ENCODE data around the gene GLUL.

GLUL gene

GRCh38 chr1:182357913-182358312 is 33.7 kb downstream of the GLUL start:
- Histone ChIP-seq H3K4me1 (ENCODE audit: control insufficient read depth in 1 of 2, insufficient read depth in 2 of 2, low read length in 2 of 2) (peaks cover 0 to 2% of the 10 kb centered on the region in 2 donors), H3K27me3 (ENCODE audit: low read depth, low read length) (no peaks in the 10 kb centered on the region), H3K27ac (ENCODE audit: low read length) (no peak overlapping the region), H3K4me3 (ENCODE audit: low read depth in 1 of 2, low read length in 2 of 2) (no peak overlapping the region), H3K36me3 (ENCODE audit: control insufficient read depth in 1 of 2, insufficient read depth in 2 of 2, low read length in 2 of 2) (no peaks in the 10 kb centered on the region), H3K9me3 (ENCODE audit: control insufficient read depth in 1 of 2, low read length in 2 of 2) (no peaks in the 10 kb centered on the region)

DNA sequence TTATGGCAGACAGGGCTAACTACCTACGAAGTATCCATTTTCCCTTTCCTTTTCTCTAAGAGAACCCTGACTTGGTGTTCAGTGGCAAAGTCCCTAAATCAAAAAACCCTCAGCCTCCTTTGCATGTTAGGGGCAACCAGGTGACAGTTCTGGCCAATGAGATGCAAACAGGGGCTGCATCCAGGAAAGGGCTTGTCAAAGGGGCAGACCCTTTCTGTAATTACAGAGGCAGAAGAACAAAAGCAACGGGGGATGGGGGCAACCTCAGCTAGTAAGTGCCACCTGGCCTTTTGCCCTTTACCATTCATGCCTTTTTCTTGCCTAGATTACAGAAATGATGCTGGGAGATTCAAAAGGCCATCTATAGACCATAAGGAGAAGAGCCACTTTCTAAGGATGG is 34.4 kb downstream of the GLUL start:
- no peaks in the 10 kb centered on the region for H3K9me3 ChIP-seq (ENCODE audit: control insufficient read depth in 1 of 2, low read length in 2 of 2)
- H3K36me3 ChIP-seq (ENCODE audit: control insufficient read depth in 1 of 2, insufficient read depth in 2 of 2, low read length in 2 of 2): no peaks in the 10 kb centered on the region
- H3K27ac ChIP-seq (ENCODE audit: low read length): no peak overlapping the region
- H3K4me3 ChIP-seq (ENCODE audit: low read depth in 1 of 2, low read length in 2 of 2): no peak overlapping the region
- H3K27me3 ChIP-seq (ENCODE audit: low read depth, low read length): no peaks in the 10 kb centered on the region
- H3K4me1 ChIP-seq (ENCODE audit: control insufficient read depth in 1 of 2, insufficient read depth in 2 of 2, low read length in 2 of 2): peaks cover 0 to 5% of the 10 kb centered on the region in 2 donors

- no peaks in the 10 kb centered on the region for H3K36me3 ChIP-seq (ENCODE audit: control insufficient read depth in 1 of 2, insufficient read depth in 2 of 2, low read length in 2 of 2)
- no peak overlapping the region for H3K4me3 ChIP-seq (ENCODE audit: low read depth in 1 of 2, low read length in 2 of 2)
- no peaks in the 10 kb centered on the region for H3K9me3 ChIP-seq (ENCODE audit: control insufficient read depth in 1 of 2, low read length in 2 of 2)
- peaks cover 0 to 5% of the 10 kb centered on the region in 2 donors for H3K4me1 ChIP-seq (ENCODE audit: control insufficient read depth in 1 of 2, insufficient read depth in 2 of 2, low read length in 2 of 2)
- H3K27ac ChIP-seq (ENCODE audit: low read length): no peak overlapping the region
- H3K27me3 ChIP-seq (ENCODE audit: low read depth, low read length): no peaks in the 10 kb centered on the region
Measured at GRCh38 chr1:182355723-182356098, 35.9 kb downstream of the GLUL start.

DNA sequence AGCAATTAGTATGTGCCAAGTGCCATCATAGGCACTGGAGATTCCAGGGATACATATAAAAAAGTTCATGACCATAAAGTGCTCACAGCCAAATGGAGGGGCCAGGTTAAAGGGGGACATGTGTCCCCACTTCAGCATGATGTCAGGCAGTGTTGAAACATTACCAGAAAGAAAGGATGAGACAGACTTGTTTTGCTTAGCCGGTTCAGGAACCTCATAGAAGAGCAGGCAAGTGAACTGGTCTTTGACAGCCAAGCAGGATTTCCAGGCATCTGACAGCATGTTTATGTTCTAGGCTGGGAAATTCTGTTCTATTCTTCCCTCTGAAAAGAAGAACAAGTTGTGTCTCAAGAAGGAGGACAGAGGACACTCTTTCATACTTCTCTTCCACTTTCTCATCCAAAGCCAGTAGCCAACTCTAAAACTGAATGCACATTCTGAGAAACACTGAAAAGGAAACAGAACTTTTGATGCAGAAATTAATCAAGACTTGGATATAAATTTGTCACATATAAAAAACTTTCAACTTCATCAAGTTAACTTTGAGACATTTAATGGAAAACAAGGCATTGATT is 39.7 kb downstream of the GLUL start:
- Histone ChIP-seq H3K4me3 (ENCODE audit: low read depth in 1 of 2, low read length in 2 of 2) (no peak overlapping the region), H3K27me3 (ENCODE audit: low read depth, low read length) (no peaks in the 10 kb centered on the region), H3K27ac (ENCODE audit: low read length) (peak overlapping the region; percentile 42), H3K4me1 (ENCODE audit: control insufficient read depth in 1 of 2, insufficient read depth in 2 of 2, low read length in 2 of 2) (peaks cover 5% of the 10 kb centered on the region in 2 donors), H3K36me3 (ENCODE audit: control insufficient read depth in 1 of 2, insufficient read depth in 2 of 2, low read length in 2 of 2) (no peaks in the 10 kb centered on the region), H3K9me3 (ENCODE audit: control insufficient read depth in 1 of 2, low read length in 2 of 2) (no peaks in the 10 kb centered on the region)

GRCh38 chr1:182350839-182351238 is 40.8 kb downstream of the GLUL start:
- Histone ChIP-seq H3K4me3 (ENCODE audit: low read depth in 1 of 2, low read length in 2 of 2) (no peak overlapping the region), H3K27me3 (ENCODE audit: low read depth, low read length) (no peaks in the 10 kb centered on the region), H3K9me3 (ENCODE audit: control insufficient read depth in 1 of 2, low read length in 2 of 2) (no peaks in the 10 kb centered on the region), H3K27ac (ENCODE audit: low read length) (peak overlapping the region; percentile 42), H3K4me1 (ENCODE audit: control insufficient read depth in 1 of 2, insufficient read depth in 2 of 2, low read length in 2 of 2) (peaks cover 5% of the 10 kb centered on the region in 2 donors), H3K36me3 (ENCODE audit: control insufficient read depth in 1 of 2, insufficient read depth in 2 of 2, low read length in 2 of 2) (no peaks in the 10 kb centered on the region)

DNA sequence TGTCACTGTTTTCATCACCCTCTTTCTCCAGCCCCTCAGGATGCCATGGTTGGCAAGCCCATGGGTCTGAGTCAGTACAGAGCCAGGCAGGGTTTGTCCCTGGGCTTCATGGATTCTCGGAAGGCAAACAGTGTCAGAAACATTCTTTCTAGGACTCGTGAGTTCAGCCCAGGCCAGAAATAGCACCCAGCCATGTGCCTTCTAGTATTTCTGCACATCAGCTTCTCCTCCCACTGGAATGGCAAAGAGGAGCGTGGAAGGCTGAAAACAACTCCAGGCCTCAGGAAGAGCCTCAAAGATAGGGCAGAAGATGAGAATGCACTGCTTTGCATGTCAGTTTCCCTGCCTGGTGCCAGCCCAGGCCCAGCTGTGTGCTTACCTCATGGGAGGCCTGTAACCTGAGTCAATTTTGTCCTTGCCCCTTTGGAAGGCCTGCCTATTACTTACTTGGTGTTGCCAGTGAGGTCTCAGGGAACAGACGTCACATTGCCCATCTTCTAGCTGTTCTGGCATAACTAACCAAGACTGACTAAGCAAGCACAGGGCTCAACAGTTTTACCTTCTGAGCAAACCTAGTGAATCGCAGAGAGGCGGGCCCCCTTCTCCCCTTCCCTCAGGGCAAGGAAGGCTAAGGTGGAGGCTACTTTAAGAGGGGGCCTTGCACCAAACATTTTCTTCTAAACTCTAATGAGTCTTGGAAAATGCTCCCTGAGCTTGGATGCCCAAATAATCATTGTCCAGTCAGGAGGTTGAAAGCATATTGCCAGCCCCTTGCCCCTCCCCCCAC is 42.4 kb downstream of the GLUL start:
- Histone ChIP-seq H3K9me3 (ENCODE audit: control insufficient read depth in 1 of 2, low read length in 2 of 2) (no peaks in the 10 kb centered on the region), H3K27ac (ENCODE audit: low read length) (peak overlapping the region; percentile 36), H3K4me3 (ENCODE audit: low read depth in 1 of 2, low read length in 2 of 2) (no peak overlapping the region), H3K27me3 (ENCODE audit: low read depth, low read length) (no peaks in the 10 kb centered on the region), H3K4me1 (ENCODE audit: control insufficient read depth in 1 of 2, insufficient read depth in 2 of 2, low read length in 2 of 2) (peaks cover 5% of the 10 kb centered on the region in 2 donors), H3K36me3 (ENCODE audit: control insufficient read depth in 1 of 2, insufficient read depth in 2 of 2, low read length in 2 of 2) (no peaks in the 10 kb centered on the region)

GRCh38 chr1:182347019-182347418 is 44.6 kb downstream of the GLUL start:
- H3K4me1 ChIP-seq (ENCODE audit: control insufficient read depth in 1 of 2, insufficient read depth in 2 of 2, low read length in 2 of 2): peaks cover 0 to 5% of the 10 kb centered on the region in 2 donors
- no peak overlapping the region for H3K27ac ChIP-seq (ENCODE audit: low read length)
- H3K27me3 ChIP-seq (ENCODE audit: low read depth, low read length): no peaks in the 10 kb centered on the region
- H3K36me3 ChIP-seq (ENCODE audit: control insufficient read depth in 1 of 2, insufficient read depth in 2 of 2, low read length in 2 of 2): no peaks in the 10 kb centered on the region
- no peaks in the 10 kb centered on the region for H3K9me3 ChIP-seq (ENCODE audit: control insufficient read depth in 1 of 2, low read length in 2 of 2)
- H3K4me3 ChIP-seq (ENCODE audit: low read depth in 1 of 2, low read length in 2 of 2): no peak overlapping the region

- Histone ChIP-seq H3K4me1 (ENCODE audit: control insufficient read depth in 1 of 2, insufficient read depth in 2 of 2, low read length in 2 of 2) (no peaks in the 10 kb centered on the region), H3K4me3 (ENCODE audit: low read depth in 1 of 2, low read length in 2 of 2) (no peak overlapping the region), H3K36me3 (ENCODE audit: control insufficient read depth in 1 of 2, insufficient read depth in 2 of 2, low read length in 2 of 2) (no peaks in the 10 kb centered on the region), H3K27ac (ENCODE audit: low read length) (no peak overlapping the region), H3K9me3 (ENCODE audit: control insufficient read depth in 1 of 2, low read length in 2 of 2) (no peaks in the 10 kb centered on the region), H3K27me3 (ENCODE audit: low read depth, low read length) (no peaks in the 10 kb centered on the region)
Measured at GRCh38 chr1:182340233-182341058, 51.1 kb downstream of the GLUL start.

DNA sequence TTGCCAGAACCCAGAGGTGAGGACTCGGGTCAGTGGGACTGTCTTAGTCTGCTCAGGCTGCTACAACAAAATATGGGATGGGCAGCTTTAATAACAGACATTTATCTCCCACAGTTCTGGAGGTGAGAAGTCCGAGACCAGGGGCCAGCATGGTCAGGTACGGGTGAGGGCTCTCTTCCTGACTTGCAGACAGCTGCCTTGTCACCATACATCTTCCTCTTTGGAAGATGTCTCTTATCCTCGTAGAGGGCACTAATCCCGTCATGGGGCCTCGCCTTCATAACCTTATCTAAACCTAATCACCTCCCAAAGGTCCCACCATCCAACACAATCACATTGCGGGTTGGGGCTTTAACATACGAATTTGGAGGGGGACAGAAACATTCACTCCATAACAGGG is 51.9 kb downstream of the GLUL start:
- H3K9me3 ChIP-seq (ENCODE audit: control insufficient read depth in 1 of 2, low read length in 2 of 2): no peaks in the 10 kb centered on the region
- no peaks in the 10 kb centered on the region for H3K36me3 ChIP-seq (ENCODE audit: control insufficient read depth in 1 of 2, insufficient read depth in 2 of 2, low read length in 2 of 2)
- H3K27me3 ChIP-seq (ENCODE audit: low read depth, low read length): no peaks in the 10 kb centered on the region
- no peak overlapping the region for H3K27ac ChIP-seq (ENCODE audit: low read length)
- H3K4me3 ChIP-seq (ENCODE audit: low read depth in 1 of 2, low read length in 2 of 2): no peak overlapping the region
- H3K4me1 ChIP-seq (ENCODE audit: control insufficient read depth in 1 of 2, insufficient read depth in 2 of 2, low read length in 2 of 2): no peaks in the 10 kb centered on the region

DNA sequence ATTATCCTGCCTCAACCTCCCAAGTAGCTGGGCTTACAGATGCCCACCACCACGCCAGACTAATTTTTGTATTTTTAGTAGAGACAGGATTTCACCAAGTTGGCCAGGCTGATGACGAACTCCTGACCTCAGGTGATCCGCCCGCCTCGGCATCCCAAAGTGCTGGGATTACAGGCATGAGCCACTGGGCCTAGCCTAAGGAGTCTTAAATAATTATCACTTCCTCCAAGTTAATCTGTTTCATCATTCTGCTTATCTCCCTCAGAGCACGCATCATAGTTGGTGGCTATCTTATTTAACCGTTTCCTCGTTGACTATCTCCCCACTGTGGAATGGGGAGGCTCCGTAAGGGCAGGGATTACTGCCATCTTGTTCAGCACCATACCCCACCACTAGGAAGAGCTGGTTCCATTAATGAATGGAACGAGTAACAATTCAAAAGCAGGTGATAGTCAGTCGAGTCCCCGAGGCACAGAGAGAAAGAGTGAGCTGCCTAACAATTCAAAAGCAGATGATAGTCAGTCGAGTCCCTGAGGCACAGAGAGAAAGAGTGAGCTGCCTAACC is 52.7 kb downstream of the GLUL start:
- H3K36me3 ChIP-seq (ENCODE audit: control insufficient read depth in 1 of 2, insufficient read depth in 2 of 2, low read length in 2 of 2): no peaks in the 10 kb centered on the region
- no peaks in the 10 kb centered on the region for H3K27me3 ChIP-seq (ENCODE audit: low read depth, low read length)
- no peak overlapping the region for H3K4me3 ChIP-seq (ENCODE audit: low read depth in 1 of 2, low read length in 2 of 2)
- H3K4me1 ChIP-seq (ENCODE audit: control insufficient read depth in 1 of 2, insufficient read depth in 2 of 2, low read length in 2 of 2): no peaks in the 10 kb centered on the region
- no peak overlapping the region for H3K27ac ChIP-seq (ENCODE audit: low read length)
- no peaks in the 10 kb centered on the region for H3K9me3 ChIP-seq (ENCODE audit: control insufficient read depth in 1 of 2, low read length in 2 of 2)
